Inferior parietal cortex (tissue), 1 donor: ENCODE measurements around the gene PTPRT.

ENCODE experiments used
- DNase-seq: peaks from one replicate; pipeline ENCODE4 v3.0.0-alpha.2; 2016; ENCODE audit errors: extremely low spot score

Gene PTPRT

DNA sequence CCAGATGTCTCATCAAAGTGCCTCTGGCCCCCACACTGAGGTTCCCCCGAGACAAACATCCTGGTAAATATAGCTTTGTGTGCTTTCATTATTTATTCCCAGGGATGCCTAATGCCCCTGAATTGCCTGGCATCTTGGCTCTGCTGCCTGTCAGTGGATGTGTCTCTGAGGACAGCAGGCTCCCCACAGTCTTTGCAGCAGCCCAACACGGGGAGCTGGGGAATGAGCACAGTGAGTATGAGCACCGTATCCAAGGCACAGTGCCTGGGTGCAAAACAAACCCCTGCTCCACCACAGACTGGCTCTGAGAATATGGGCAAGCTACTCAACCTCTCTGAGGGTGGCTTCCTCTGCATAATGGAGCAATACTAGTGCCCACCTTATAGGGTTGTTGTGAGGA lies 165.9 kb downstream of the PTPRT start:
- no peak for DNase-seq

DNA sequence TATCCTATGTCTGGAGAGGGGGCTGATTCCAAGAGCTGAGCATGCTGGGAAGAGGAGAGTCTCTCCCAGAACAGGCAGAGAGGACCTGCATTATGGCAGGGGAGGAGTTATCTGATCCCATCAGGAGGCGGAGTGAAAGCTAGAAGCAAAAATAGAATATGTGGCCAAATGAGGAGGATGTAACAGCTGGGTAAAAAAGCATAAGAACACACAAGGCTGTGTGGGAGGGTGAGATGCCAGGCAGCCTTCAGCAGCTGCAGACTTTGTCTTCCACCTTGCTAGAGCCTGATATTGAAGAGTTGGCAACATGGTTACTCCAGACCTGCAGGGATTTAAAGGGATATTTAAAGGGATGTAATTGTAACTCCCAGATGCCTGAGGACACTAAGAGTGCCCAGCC lies 167.1 kb downstream of the PTPRT start:
- peak; percentile 27 for DNase-seq

DNA sequence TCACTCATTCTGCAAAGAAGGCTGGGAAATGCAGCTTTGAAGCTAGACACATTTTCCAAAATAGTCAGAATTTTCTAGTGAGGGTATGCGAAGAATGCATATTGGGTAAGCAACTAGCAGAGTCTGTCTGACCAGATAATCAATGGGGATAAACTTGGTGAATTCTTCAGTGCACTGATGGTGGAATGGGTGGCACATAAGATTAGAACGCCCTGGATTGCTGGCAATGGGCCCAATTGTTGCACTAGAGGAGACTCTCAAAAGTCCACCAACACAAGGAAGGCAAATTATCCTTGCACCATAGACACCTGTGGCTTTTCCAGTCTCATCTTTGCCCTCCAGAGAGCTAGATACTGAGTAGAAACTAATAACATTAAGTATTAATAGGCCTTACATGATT lies 167.6 kb downstream of the PTPRT start:
- DNase-seq = no peak

DNA sequence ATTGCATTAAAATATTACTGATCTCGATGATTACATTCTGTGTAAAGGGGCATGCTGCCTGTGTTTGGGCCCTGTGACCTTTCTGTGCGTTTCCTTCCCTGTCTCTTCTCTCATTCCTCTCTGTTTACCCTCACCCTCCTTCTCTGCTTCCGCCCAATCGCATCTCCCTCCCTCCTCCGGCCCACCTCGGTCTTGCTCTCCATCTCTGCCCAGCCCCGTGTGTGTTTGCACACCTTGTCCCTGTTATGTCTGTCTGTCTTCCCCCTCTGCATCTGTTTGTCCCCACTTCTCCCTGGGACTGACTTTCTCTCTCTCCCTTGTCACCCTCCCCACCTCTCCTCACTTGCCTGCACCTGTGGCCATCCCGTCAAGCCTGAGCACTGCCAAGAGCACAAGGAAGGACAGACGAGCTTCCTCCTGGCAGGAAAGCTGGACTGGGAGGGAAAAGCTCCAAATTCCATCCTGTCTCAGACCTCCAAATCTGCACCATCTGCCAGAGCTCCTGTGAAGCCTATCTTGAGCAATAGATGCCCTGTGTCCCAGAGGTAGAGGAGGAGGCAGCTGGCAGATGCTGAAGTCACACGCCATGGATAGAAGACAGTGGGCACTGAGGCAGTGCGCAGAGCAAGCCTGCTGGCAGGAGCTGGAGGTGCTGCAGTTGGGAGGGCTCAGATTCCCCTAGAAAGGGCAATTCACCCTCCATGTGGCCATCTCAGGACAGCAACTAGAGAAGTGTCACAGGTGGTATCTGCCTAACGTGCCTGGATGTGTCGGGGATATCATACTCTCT lies 172.3 kb downstream of the PTPRT start:
- DNase-seq = no peak

DNA sequence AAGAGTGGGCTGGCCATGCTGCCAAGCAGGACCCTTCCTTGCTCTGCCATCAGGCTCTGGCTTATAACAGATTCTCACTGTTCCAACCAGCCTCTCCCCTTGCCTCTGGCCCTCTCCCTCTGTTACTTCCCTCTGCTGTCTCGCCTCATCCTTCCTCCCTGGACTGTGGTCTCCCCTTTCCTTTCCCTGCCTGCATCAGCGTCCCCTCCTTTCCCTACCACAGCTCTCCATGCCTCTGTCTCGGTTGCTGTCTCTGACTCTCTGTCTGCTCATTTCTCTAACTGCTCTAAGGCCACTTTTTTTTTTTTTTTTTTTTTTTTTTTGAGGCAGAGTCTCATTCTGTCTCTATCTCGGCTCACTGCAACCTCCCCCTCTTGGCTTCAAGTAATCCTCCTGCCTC lies 173.4 kb downstream of the PTPRT start:
- DNase-seq = no peak

DNA sequence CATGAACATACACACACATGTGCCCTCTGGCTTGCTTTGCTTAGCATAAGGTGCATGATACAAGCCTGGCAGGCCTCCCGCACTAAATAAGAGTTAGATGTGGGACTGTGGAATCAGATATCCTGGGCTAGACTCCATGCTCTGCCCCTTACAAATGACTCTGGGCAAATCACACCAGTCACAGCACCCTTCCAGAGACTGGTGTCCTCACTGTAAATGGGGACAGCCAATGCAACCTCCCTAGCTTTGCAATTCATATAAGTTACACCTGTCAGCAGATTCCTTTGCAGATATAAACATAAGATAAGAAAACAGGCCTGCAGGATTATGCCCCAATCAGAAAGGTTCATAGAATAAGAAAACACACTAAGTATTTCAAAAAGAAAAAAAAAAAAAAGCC lies 174.1 kb downstream of the PTPRT start:
- DNase-seq = no peak

DNA sequence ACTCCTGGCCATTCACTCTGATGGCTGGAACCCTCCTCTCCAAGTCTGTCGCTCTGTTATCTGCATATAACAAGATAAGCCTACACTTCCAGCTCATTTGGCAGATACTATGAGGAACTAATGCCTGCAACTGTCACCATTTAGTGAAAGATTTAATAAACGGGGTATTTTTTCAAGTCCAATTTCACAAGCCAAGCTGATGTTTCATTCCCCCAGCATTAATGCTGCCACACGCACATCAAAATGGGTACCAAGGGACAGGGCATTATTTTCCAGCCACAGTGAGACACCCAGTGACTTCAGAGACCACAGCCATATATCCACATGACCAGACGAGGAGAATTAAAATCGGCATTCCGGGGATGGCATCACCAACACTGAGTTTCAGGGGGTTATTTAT lies 175.5 kb downstream of the PTPRT start:
- DNase-seq = no peak

DNA sequence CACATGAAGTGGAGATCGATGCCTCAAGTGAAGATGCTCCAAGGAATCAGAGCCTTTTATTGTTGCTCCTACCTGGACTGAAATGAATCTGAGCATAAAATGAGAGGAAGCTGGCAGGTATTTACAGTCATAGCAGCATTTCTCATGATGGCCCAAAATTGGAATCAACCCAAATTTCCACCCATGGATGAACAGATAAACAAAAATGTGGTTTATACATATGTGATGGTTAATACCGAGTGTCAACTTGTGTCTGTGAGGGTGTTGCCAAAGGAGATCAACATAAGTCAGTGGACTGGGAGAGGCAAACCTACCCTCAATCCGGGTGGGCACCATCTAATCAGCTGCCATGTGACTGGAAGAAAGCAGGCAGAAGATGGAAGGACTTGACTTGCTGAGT lies 178.2 kb downstream of the PTPRT start:
- no peak for DNase-seq

DNA sequence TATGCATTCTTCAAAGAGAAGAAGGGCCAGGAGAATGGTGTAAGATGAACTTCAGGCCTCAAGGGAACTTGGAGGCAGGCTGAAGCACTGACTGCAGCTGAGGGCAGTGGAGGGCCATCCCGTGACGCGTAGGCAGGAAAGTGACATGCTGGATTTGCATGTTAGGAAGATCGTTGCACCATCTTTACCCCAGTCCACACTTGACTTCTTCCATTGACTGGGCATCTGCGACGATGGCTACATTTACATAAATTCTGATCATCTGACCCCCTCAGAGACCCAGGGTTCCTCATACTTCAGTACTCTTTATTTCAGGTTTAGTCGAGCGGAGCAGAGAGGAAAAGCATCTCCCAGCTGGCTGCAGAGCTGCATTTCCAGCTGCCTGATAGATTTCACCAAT lies 180.2 kb downstream of the PTPRT start:
- DNase-seq = no peak

DNA sequence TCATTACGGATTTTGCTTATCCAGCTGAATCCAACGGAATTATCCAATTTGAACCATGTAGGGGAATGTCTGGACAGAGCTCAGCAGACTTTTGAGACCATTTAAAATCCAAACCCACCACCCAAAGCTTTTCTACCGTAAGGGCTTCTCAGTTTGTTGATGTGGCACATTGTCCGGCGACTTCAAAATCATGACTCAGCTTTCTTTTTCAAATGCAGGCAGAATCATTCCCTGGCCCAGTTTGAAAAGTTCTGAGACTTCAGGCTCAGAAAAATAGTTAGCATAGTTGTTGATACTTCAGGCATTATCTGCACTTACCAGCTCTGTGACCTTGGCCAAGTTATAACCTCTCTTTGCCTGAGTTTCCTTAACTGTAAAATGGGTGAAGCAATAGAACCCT lies 182.2 kb downstream of the PTPRT start:
- no peak for DNase-seq

DNA sequence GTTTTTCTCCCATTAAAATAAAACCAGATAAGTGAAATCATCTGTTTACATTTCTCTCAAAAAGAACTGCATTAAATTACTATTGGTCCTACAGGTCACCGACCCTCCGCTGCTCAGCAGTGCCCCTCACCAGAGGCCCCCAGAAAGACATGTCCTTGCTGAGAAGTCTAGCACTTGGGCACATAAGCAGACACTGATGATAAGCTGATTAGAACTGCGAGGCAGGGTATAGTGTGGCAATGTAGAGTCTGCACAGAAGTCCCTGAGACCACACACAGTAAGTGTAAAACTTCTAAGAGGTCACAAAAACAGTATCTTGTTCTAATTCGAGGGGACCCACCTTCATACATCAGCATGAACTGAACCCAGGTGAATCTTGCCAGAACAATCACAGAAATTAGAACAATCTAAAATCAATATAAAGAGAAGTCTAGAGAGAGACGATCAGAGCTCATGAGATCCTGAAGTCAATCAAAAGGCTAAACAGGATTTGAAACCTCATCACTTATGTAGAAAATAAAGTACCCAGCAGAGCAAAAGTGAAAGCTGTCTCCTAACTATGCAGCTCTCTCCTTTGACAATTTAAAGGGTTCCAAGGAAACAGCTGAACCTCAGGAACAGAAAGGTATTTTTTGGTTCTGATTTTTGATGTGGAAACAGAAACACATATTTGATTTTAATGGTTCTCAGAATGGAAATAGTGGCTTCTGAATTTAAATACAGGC lies 182.9 kb downstream of the PTPRT start:
- no peak for DNase-seq

DNA sequence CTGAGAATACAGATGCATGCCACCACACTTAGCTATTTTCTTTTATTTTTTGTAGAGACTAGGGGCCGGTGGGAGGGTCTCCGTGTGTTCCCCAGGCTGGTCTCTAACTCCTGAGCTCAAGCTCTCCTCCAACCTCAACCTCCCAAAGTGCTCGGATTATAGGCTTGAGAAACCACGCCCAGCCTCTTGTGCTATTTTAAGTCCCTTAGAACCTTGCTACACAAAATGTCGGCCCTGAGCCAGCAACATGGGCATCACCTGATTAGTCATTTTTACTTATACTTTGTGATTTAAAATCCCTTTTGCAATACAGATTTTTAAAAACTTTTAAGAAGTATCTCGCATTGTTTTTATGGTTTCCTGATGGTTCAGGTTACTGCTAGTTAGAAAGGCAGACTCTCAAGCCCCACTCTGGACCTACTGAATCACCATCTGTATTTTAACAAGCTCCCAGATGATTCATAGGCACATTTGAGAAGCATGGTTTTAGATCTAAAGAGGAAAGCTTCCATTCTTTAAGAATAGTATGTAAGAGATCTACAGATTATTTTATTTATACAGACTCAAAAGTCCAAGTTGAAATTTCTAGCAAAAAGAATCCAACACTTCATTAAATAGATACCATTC lies 186.3 kb downstream of the PTPRT start:
- DNase-seq = no peak

DNA sequence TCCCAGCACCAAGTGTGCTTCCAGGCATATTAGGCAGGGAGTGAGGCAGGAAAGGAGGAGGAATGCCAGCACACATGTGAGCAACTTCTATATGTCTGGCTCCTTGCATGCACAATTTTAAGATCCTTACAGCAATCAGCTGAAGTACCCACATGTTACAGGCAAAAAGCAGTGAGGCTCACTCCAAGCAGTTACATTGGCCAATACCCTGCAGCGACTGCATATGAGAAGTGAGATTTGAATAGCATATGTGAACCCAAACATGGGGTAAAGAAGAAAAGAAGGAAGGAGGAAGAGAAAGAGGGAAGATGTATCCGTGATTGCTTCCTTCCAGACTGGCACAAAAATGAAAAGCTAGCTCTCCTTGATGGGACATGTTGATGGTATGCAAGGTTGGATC lies 193.6 kb downstream of the PTPRT start:
- DNase-seq = no peak

DNA sequence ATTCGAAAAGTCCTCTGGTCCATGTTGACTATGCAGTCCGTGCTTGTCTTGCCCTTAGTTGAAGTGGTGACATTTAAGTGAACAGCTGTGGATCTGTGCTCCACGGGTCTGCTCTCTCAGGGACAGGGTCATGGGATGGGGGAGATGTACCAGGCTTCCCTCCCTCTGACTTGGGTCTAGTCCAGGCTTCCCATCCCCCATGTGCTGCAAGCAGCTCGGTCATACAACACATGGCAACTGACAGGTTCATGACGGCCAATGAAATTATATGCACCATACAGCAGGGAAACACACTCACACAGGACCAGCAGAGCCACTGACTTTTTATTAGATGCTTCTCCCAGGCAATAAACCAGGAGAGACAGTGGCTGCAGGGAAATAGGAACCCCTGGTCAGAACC lies 201.4 kb downstream of the PTPRT start:
- DNase-seq = no peak

DNA sequence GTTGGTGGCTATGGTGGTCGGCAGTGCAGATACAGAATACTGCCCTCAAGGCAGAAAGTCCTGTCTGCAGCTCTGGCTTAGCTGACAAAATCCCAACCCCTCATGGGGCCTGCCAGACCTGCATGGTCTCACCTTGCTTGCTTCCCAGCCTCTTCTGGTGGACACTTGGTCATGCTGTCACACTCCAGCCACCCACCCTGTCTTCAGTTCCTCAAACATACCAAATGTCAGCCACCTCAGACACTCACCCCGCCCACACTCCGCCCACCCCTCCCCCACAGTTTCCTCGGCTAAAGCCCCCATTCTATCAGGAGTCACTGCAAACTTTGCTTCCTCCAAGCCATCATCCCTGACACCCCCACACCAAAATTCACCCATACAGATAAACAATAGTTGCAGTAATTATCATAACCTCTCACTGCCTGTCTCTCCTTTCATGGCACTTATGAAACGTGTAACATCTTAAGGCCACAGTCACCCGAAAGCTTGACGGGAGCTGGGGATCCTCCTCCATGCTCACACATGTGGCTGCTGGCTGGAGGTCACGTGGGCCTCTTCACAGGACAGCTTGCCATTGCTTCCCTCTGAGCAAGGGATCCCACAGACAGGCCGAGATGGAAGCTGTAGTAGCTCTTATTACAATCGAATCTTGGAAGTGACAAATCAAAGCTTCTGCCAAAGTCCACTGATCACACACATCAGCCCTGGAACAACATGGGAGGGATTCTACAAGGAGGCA lies 202.2 kb downstream of the PTPRT start:
- no peak for DNase-seq

DNA sequence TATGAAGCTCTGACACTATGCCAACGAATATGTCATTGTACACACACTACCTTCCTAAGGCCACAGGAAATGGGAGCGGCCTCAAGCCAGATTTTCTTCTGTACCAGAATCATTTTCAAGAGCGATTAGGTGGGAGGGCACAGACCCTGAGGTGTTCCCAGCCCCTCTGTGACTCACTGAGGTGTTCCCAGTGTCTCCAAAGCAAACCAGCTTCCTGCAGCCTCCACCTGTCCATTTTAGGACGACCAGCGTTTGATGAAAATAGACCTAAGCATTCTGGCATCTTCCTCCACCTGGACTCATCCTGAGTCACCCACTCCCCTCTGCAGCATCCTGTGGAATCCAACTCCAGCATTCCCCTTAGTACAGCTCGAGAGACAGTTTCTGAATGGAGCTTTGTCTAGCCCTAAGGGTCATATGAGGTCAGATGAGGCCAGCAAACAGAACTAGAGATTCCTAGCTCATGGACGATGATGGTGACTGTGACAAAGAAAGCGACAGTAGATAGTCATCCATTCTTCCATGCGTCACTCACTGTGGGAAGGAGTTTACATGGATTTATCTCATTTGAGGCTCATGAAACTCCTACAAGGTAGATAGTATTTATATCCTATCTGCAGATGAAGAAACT lies 203.4 kb downstream of the PTPRT start:
- no peak for DNase-seq

DNA sequence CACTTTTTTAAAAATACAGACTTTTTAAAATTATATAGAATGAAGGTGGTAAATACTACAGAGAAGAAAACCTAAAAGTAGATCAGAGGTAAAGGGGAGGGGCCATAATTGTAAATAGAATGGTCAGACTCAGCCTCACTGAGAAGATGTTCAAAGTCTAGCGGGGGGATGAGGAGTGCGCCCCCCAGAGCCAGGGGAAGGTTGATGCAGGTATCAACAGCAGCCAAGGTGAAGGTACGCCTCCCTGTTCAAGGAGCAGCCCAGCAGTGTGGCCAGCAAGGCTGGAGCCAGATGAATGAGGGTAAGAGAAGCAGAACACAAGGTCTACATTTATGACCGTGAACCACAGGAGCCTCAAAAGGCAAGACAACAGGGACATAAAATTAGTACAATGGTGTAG lies 204.1 kb downstream of the PTPRT start:
- DNase-seq = no peak

DNA sequence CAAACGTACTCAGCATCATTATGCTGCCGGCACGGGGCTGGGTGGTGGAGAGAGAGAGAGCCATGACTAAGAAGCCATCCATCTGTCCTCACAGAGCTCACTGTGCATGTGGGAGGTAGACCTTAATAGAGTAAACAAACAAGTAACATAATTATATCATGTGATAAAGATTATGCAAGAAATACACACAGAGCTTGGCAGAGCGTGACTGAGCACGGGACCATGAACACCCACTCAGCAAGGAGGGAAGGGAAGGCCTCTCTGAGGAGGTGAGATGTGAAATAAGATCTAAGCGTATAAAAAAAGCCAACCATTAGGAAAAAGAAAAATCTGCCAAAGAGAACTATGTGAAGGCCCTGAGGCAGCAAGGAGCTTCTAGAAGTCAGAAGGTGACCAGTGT lies 207.5 kb downstream of the PTPRT start:
- no peak for DNase-seq

DNA sequence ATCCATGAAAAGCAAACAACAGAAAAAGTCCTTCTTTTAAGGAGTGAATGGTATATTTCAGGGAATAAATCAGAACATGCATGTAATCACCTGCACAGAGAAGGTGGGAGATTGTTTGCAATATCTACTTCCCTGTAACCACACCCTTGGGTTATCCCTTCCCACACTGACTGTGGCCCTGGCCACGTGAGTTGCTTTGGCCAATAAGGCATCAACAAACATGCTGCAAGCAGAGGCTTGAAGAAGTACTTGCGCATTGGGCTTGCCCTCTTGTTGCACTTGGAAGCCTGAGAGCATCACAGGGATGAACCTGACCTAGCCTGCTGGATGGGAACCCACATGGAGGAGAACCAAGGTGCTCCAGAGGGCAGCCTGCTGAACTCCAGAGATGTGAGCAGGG lies 208.5 kb downstream of the PTPRT start:
- no peak for DNase-seq

DNA sequence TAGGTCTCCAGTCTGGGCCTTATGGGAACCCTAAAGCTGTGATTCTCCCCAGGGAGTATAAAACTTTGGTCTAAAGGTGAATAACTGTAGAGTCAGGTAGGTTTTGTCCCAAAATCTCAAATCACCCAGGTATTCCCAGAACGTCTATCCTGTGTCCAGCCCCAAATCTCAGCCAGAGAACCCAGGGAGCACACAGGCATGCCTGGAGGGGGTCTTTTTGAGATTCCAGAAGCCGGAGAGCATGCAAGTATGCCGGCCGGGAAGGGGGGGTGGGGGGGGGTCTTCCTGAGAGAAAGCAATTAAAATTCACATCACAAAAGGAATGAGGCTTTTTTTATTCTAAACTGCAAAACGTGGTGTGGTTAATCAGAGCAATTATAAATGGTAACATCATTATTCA lies 210.0 kb downstream of the PTPRT start:
- DNase-seq = no peak

DNA sequence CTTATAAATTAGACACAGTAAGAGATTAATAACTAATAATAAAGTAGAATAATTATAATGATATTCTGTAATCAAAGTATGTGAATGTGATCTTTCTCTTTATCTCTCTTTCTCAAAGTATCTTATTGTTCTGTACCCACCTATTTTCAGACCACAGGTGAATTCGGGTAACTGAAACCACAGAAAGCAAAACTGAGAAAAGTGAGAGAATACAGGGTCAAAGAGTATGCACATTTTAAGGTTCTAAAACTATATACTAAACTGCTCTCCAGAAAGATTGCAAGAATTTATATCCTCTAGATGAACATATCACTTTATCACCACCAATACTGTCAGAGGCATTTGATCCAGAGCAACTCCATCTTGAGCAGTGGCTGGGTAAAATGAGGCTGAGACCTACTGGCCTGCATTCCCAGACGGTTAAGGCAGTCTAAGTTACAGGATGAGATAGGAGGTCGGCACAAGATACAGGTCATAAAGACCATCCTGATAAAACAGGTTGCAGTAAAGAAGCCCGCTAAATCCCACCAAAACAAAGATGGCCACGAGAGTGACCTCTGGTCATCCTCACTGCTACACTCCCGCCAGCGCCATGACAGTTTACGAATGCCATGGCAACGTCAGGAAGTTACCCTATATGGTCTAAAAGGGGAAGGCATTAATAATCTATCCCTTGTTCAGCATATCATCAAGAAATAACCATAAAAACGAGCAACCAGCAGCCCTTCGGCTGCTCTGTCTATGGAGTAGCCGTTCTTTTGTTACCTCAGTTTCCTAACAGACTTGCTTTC lies 211.3 kb downstream of the PTPRT start:
- DNase-seq = no peak
